Activated CD4-positive, alpha-beta T cell treated with anti-CD3 and anti-CD28 coated beads, Interleukin-10, Interleukin-2, amounts not matched to agents 100 ng/mL and 50 ng/mL, durations not matched to agents 16 hours and 8 hours (primary cell): ENCODE data around the gene RIBC1.
"Not testable (repeated sequence)": the region's sequence is repeated elsewhere in the genome, so short reads cannot be mapped to it uniquely, and the experiment has no call there.

Experiments
- DNase-seq: peaks from one replicate; pipeline ENCODE4 v3.0.0-alpha.2; 2020

The RIBC1 gene

DNA sequence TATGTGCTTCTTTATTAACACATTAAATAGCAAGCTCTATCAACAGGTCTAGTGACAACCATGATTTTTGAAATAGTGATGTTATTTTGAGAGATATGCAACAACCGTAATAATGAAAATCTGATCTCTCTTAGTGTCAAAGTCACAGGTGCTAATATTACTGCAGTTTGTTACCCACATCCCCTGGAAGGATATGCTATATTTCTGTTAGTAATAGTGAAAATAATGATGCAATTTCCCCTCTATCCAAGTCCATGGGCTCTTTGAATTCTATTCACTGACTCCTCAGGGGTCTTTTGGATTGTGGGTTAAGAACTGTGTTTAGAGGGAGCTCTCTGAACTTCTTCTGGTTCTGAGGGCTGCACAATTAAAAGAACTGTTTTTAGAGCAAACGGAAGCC lies 14.5 kb downstream of the RIBC1 start:
- peak; percentile 73 for DNase-seq

- DNase-seq, result peak; percentile 47
Measured at GRCh38 chrX:53438174-53438831, 15.6 kb downstream of the RIBC1 start.

GRCh38 chrX:53438832-53439230 lies 16.2 kb downstream of the RIBC1 start:
- no peak for DNase-seq

DNA sequence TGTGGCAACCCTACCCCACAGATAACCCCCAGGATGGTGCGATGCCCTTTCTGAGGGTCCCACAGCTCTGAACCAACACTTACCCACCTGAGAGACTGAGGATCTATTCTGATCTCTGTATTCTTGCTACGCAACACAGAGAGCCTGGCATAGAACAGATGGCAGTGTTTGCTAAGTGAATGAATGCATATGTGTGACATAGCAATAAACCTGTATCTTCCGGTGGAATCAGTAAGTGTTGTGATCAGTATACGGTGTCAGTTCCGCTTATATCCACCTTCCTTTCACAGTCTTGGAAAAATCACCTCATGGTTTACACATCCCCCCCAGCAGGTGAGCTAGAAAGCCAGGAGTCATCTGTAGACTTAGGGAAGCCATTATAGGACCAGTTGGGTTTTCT lies 17.4 kb downstream of the RIBC1 start:
- DNase-seq, result no peak

GRCh38 chrX:53440621-53441517 lies 18.2 kb downstream of the RIBC1 start:
- DNase-seq, result peak; percentile 73

DNA sequence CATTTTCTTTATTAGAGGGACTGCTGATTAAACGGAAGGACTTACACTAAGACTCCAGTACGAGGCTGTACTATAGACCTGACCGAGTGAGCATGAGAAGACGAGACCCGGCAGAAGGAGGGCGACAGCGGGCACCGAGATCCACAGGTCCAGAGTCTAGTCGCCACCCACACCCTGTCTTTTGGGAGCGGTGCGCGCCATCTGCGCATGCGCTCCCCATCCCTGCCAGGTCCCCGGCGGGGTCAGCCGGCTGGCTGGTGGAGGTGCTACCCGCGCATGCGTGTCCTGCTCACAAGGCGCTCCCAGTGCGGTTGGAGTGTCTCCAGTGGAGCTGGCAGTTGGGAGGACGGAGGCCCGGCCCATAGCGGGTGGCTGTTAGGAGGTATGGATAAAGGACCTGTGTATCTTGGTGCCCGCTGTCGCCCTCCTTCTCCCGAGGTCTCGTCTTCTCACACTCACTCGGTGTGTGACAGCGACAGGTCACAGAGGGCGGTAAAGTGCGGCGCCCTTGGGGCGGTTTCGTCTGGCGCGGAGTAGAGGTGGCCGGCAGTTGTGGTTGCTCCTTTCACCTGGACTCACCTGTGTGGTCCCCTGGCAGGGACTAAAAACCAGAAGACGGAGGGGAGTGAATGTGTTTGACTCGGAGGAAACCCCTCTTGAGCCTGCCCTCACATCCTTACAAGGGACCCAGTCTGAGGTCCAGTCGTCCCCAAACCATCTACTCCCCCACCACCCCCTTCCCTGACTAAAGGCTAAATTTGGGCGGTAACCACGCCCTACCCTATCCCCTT lies 19.1 kb downstream of the RIBC1 start:
- peak; percentile 93 for DNase-seq

DNA sequence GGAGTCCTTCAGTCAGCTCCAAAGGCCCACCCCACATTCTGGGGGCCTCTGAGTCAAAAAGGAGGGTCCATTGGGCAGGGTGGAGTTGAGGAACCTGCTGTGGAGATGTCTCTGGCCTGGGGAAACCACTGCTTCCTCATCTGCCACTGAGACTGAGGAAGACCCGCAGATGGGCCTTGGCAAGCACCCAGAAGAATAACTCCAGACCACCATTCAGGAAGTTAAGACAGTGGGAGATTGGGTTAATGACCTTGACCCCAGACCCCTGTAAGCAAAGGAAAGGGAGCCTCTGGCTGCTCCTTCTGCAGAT lies 19.6 kb downstream of the RIBC1 start:
- DNase-seq, result no peak

- DNase-seq, result peak; percentile 72
Measured at GRCh38 chrX:53445977-53446376, 23.3 kb downstream of the RIBC1 start.

- no peak for DNase-seq
Measured at GRCh38 chrX:53447441-53447840, 24.8 kb downstream of the RIBC1 start.

- DNase-seq, result no peak
Measured at GRCh38 chrX:53449632-53450031, 27.0 kb downstream of the RIBC1 start.

DNA sequence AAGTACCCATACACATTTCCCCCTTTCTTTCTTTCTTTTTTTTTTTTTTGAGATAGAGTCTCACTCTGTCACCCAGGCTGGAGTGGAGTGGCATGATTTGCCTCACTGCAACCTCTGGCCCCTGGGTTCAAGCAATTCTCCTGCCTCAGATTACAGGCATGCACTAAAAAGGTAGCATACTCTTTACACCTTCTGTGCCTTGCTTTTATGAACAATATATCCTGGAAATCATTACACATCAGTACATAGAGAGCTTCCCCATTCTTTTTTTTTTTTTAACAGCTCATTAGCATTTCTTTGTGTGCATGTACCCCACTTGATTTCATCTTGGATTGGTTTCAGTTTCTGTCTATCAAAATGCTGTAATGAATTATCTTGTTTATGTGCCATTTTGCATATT lies 30.1 kb downstream of the RIBC1 start:
- no peak for DNase-seq

DNA sequence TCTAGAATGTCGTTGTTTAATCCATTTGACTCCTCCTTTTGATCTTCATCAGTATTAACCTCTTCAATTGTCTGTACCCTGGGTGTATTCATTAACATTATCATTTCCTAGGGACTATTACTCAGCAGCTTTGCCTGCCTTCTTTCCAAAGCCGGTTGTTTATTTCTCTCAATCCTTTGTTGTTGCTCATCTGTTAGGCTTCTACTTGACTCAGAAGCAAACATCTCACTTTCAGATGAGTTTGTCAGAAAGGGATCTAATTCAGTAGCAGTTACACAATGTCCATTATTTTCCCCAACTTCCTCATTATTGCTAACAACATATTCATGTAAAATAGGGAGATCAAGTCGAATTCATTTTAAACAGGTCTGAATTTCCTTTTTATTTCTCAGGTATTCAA lies 33.6 kb downstream of the RIBC1 start:
- no peak for DNase-seq

DNA sequence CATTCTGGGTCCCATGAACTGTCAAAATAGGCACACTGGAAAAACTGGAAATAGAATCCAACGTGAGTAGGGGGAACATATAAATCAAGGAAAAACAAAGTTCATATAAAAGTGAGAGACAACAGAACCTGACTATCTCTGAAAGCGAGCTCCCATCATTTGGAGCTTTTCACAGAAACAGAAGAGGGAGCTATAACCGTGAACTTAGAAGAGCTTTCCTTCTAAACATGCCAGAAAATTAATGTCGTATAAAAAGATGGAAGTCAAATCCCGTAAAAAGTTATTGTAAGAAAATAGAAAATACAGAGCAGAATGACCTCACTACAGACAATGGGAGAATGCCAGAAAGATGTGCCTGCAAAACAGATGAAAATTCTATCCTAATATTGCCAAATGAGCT lies 35.4 kb downstream of the RIBC1 start:
- DNase-seq, result no peak

DNA sequence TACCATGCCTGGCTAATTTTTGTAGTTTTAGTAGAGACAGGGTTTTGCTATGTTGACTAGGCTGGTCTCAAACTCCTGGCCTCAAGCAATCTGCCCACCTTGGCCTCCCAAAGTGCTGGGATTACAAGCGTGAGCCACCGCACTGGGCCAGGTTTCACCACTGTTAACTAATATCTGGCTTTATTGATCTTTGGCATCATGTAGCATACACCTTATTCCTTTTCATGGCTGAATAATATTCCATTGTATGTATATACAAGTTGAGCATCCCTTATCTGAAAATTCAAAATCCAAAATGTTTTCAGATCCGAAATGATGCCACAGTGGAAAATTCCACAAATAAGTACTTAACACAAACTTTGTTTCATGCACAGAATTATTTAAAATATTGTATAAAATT lies 46.0 kb downstream of the RIBC1 start:
- not testable (repeated sequence) for DNase-seq

DNA sequence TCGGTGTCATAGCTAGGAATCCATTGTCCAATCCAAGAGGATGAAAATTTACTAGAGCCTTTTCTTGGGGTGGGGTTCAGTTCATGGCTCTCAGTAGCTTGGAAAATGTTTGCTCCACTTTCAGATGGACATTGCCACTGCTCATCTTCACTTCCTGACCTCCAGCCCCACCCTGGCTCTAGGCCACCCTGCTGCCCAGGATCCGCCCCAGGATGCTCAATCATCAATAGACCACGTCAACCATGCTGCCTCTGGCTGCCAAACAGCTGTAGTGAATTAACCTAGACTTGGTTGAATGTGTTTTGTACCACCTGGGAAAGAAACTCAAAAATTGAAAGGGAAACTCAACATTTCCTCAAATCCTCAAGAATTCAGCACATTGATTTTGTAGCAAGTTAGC lies 48.7 kb downstream of the RIBC1 start:
- no peak for DNase-seq

GRCh38 chrX:53474707-53475106 lies 52.0 kb downstream of the RIBC1 start:
- no peak for DNase-seq

- DNase-seq, result no peak
Measured at GRCh38 chrX:53476371-53476770, 53.7 kb downstream of the RIBC1 start.

DNA sequence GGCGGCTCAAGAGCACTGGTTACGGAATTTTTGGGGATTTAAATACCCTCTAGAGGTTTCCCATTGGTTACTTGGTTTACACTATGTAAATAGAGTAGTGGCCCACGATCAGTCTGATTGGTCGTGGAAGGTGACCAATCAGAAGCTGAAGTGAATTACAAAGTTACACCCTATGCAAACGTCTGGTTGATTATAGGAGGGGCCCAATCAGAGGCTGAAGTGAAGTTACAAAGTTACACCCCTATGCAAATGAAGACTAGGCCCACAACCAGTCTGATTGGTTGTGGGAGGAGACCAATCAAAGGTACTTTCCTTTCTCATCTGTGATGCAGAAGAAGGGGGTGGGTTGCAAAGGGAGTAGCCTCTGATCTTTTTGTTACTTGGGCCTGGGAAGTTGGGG lies 56.6 kb downstream of the RIBC1 start:
- peak; percentile 2 for DNase-seq
